B cell (primary cell): ENCODE measurements around the gene GH2.

Experiments
- EZH2 ChIP-seq: IDR thresholded peaks from 2 replicates; pipeline ENCODE4 v1.6.1; 2012; ENCODE audit warnings: borderline replicate concordance, low read depth, mild to moderate bottlenecking, moderate library complexity, low read length; ENCODE audit not compliant: insufficient read depth, poor library complexity, severe bottlenecking
- TF ChIP-seq, protein P1 (sequence below): fragments of 200-600 bp; IDR thresholded peaks from one replicate; pipeline ENCODE4 v1.8.0; 2022; ENCODE audit warnings: antibody characterized with exemption, mild to moderate bottlenecking

GRCh38 chr17:63842540-63843386 lies 39.0 kb downstream of the GH2 start, which contains the start of gene SMARCD2:
- no peak for TF ChIP-seq EZH2
- TF ChIP-seq, protein P1, sequence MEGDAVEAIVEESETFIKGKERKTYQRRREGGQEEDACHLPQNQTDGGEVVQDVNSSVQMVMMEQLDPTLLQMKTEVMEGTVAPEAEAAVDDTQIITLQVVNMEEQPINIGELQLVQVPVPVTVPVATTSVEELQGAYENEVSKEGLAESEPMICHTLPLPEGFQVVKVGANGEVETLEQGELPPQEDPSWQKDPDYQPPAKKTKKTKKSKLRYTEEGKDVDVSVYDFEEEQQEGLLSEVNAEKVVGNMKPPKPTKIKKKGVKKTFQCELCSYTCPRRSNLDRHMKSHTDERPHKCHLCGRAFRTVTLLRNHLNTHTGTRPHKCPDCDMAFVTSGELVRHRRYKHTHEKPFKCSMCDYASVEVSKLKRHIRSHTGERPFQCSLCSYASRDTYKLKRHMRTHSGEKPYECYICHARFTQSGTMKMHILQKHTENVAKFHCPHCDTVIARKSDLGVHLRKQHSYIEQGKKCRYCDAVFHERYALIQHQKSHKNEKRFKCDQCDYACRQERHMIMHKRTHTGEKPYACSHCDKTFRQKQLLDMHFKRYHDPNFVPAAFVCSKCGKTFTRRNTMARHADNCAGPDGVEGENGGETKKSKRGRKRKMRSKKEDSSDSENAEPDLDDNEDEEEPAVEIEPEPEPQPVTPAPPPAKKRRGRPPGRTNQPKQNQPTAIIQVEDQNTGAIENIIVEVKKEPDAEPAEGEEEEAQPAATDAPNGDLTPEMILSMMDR = no peak
